CD4-positive, CD25-positive, alpha-beta regulatory T cell (primary cell): ENCODE results near the gene ZNF225. TPM values are rescaled to one million over a fixed set of nuclear protein-coding genes. Genes with fewer than 3 reads are reported as not detected.

Experiments used
- polyA plus RNA-seq, 4 donors: library from polyadenylated mRNA; unstranded; fragments of 300-500 nt; fragmentation: Illumina TruSeq; gene quantifications; one replicate each; pipeline ENCODE4 v1.2.3, GENCODE V29; 2021
- total RNA-seq: library from RNA; stranded (reverse); gene quantifications from one replicate; pipeline ENCODE4 v1.2.3, GENCODE V29; 2022

The ZNF225 gene
- total and polyA plus RNA-seq, 5 donors from 2014 or later, result 2.1 to 3.9 (median 3.4) TPM

Other genes starting within 250 kb of the ZNF225 start
- gene ZNF404, start 229.4 kb upstream of the ZNF225 start, total RNA-seq, result 3.2 TPM
- gene ZNF404, start 229.4 kb upstream of the ZNF225 start, polyA plus RNA-seq, result 1 to 10 TPM in 3 of 4 donors, under 1 TPM in 1; 0.63 to 3.5 (median 2.3) TPM
- 14.8 TPM for gene ZNF45, start 178.1 kb upstream of the ZNF225 start, total RNA-seq
- 10 to 100 TPM; 13.0 to 17.5 (median 15.2) TPM for gene ZNF45, start 178.1 kb upstream of the ZNF225 start, polyA plus RNA-seq
- 0.67 TPM for gene ZNF221, start 162.2 kb upstream of the ZNF225 start, total RNA-seq
- gene ZNF221, start 162.2 kb upstream of the ZNF225 start, polyA plus RNA-seq, result under 1 TPM in 3 of 4 donors, not detected in 1; 0.56 to 0.96 (median 0.90) TPM
- 3.9 TPM for gene ZNF155, start 129.2 kb upstream of the ZNF225 start, total RNA-seq
- gene ZNF155, start 129.2 kb upstream of the ZNF225 start, polyA plus RNA-seq, result 1 to 10 TPM; 3.4 to 4.8 (median 4.0) TPM
- 3.1 TPM for gene ZNF230, start 110.4 kb upstream of the ZNF225 start, total RNA-seq
- 1 to 10 TPM; 2.6 to 5.1 (median 4.2) TPM for gene ZNF230, start 110.4 kb upstream of the ZNF225 start, polyA plus RNA-seq
- gene ZNF222, start 88.0 kb upstream of the ZNF225 start, total RNA-seq, result 5.0 TPM
- 1 to 10 TPM; 1.9 to 4.9 (median 3.9) TPM for gene ZNF222, start 88.0 kb upstream of the ZNF225 start, polyA plus RNA-seq
- 1.4 TPM for gene ZNF223, start 61.4 kb upstream of the ZNF225 start, total RNA-seq
- gene ZNF223, start 61.4 kb upstream of the ZNF225 start, polyA plus RNA-seq, result 1 to 10 TPM in 2 of 4 donors, under 1 TPM in 2; 0.68 to 3.1 (median 1.8) TPM
- gene ZNF284, start 41.2 kb upstream of the ZNF225 start, total RNA-seq, result 2.3 TPM
- gene ZNF284, start 41.2 kb upstream of the ZNF225 start, polyA plus RNA-seq, result 1 to 10 TPM in 1 of 4 donors, under 1 TPM in 3; 0.56 to 1.1 (median 0.60) TPM
- gene ZNF224, start 19.0 kb upstream of the ZNF225 start, total RNA-seq, result 42.5 TPM
- 10 to 100 TPM in 3 of 4 donors, 1 to 10 TPM in 1; 9.4 to 12.8 (median 11.4) TPM for gene ZNF224, start 19.0 kb upstream of the ZNF225 start, polyA plus RNA-seq
- 4.6 TPM for gene ZNF234, start 28.2 kb downstream of the ZNF225 start, total RNA-seq
- gene ZNF234, start 28.2 kb downstream of the ZNF225 start, polyA plus RNA-seq, result 1 to 10 TPM; 2.9 to 9.3 (median 5.8) TPM
- 11.5 TPM for gene ZNF226, start 51.7 kb downstream of the ZNF225 start, total RNA-seq
- 10 to 100 TPM; 26.6 to 41.3 (median 30.6) TPM for gene ZNF226, start 51.7 kb downstream of the ZNF225 start, polyA plus RNA-seq
- gene ZNF227, start 99.1 kb downstream of the ZNF225 start, total RNA-seq, result 21.6 TPM
- 10 to 100 TPM; 11.4 to 18.0 (median 16.0) TPM for gene ZNF227, start 99.1 kb downstream of the ZNF225 start, polyA plus RNA-seq
- gene ZNF233, start 146.5 kb downstream of the ZNF225 start, total RNA-seq, result 0.12 TPM
- gene ZNF233, start 146.5 kb downstream of the ZNF225 start, polyA plus RNA-seq, result under 1 TPM in 3 of 4 donors, not detected in 1; 0.35 to 0.64 (median 0.56) TPM
- 5.4 TPM for gene ZNF235, start 191.6 kb downstream of the ZNF225 start, total RNA-seq
- 1 to 10 TPM; 1.0 to 3.5 (median 2.6) TPM for gene ZNF235, start 191.6 kb downstream of the ZNF225 start, polyA plus RNA-seq
- not detected for gene ZNF112, start 243.3 kb downstream of the ZNF225 start, total RNA-seq
- under 1 TPM in 2 of 4 donors, not detected in 2; 0.25 to 0.46 TPM for gene ZNF112, start 243.3 kb downstream of the ZNF225 start, polyA plus RNA-seq